GM12892 (cell line): Measurements from ENCODE around the gene ATXN10.

Experiments
- POLR2A ChIP-seq: IDR thresholded peaks from 2 replicates; pipeline ENCODE4 v1.6.1; 2011; ENCODE audit warnings: low read depth, low read length, control low read depth
- POLR2AphosphoS5 ChIP-seq: IDR thresholded peaks from 2 replicates; pipeline ENCODE4 v1.6.1; 2011; ENCODE audit warnings: low read depth, low read length, control low read depth
- TAF1 ChIP-seq: IDR thresholded peaks from 2 replicates; pipeline ENCODE4 v1.6.1; 2011; ENCODE audit warnings: low read depth, mild to moderate bottlenecking, control low read depth, low read length, borderline replicate concordance

- TF ChIP-seq POLR2A, result no peak
- no peak for TF ChIP-seq POLR2AphosphoS5
- no peak for TF ChIP-seq TAF1
Observed at GRCh38 chr22:45838305-45838887, 166.8 kb downstream of the ATXN10 start.
